ENCODE measurements around the gene DDAH1. TPM values are rescaled to one million over a fixed set of nuclear protein-coding genes. Genes with fewer than 3 reads are reported as not detected.
"Not testable (repeated sequence)": the region's sequence is repeated elsewhere in the genome, so short reads cannot be mapped to it uniquely, and the experiment has no call there.

The DDAH1 gene
- under 1 TPM; 0.16 to 0.48 (median 0.21) TPM for total RNA-seq

DNA sequence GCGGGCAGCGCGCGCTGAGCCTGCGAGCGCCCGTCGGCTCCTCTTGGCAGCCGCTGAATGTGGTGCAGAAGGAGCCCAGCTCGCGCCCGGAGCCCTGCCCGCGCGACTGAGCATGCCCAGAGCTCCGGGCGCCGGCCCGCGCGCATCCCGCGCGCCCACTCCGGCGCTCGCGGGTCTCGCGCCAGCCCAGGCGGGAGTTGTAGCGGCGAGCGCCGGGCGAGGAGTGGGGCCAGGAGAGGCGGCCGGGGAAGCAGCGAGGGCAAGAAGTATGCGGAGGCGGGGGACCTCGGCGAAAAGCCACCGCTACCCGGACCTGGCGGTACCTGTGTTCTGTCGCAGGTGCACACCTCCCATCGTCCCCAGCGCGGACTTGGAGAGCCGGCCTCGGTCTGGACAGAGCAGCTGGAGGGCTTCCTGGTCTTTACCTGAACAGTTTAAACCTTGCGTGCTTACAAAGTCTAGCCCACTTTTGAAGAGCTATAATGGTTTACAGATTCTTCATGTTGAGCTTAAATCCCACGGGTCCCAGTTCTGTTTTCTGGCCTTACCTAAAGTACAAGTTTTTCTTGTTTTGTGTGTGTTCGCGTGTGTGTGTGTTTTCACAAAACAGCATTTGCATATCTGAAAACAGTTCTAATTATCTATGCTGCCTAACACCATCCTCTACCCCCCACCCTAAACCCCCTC is at the start of gene DDAH1:
DDAH1 (minus strand) TSS at position 61 of the 687 bp plus-strand sequence. CDS start 114 bp downstream, outside the sequence.
- DNase-seq, result no peak

DNA sequence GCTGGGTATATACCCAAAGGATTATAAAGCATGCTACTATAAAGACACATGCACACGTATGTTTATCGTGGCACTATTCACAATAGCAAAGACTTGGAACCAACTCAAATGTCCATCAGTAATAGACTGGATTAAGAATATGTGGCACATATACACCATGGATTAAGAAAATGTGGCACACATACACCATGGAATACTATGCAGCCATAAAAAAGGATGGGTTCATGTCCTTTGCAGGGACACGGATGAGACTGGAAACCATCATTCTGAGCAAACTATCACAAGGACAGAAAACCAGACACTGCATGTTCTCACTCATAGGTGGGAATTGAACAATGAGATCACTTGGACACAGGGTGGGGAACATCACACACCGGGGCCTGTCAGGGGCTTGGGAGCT is 49.0 kb upstream of the DDAH1 start:
- H3K9me3 Mint-ChIP-seq; H3K4me1 Mint-ChIP-seq (ENCODE audit: low read depth); H3K4me3 Mint-ChIP-seq; H3K36me3 Mint-ChIP-seq (ENCODE audit: insufficient read depth); DNase-seq; H3K27me3 Mint-ChIP-seq (ENCODE audit: low read depth); ATAC-seq: not testable (repeated sequence)

More for the DNA sequence above, at the start of gene DDAH1:
- Mint-ChIP-seq H3K4me3 (peak within 1 kb of the TSS; percentile 58), H3K27me3 (ENCODE audit: low read depth) (peaks cover 56% of the 10 kb centered on the region), H3K9me3 (no peaks in the 10 kb centered on the region), H3K4me1 (ENCODE audit: low read depth) (peaks cover 9% of the 10 kb centered on the region), H3K36me3 (ENCODE audit: insufficient read depth) (no peaks in the 10 kb centered on the region)
- peak; percentile 57 to 66 for ATAC-seq

DNA sequence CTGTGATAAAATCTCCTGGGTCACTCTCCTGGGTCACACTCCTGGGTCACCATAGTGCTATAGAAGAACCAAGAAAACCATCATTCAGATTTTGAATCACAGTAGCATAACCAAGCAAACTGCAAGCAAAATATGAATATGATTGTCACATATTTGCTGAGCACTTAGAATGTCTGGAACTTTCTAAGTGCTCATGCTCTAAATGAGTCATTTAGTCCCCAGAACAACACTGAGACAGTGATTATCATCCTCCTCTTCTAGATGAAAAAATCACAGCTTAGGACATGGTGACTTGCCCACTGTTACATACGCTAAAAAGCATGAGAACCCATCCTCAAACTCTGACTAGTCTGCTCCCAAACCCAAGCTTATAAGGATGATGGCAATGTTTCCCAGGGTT is 39.5 kb upstream of the DDAH1 start:
- no peak overlapping the region for H3K4me3 Mint-ChIP-seq
- H3K27me3 Mint-ChIP-seq (ENCODE audit: low read depth), result peaks cover 21% of the 10 kb centered on the region
- no peak for ATAC-seq
- H3K4me1 Mint-ChIP-seq (ENCODE audit: low read depth), result no peaks in the 10 kb centered on the region
- DNase-seq, result no peak
- peaks cover 17% of the 10 kb centered on the region for H3K9me3 Mint-ChIP-seq
- H3K36me3 Mint-ChIP-seq (ENCODE audit: insufficient read depth), result no peaks in the 10 kb centered on the region

DNA sequence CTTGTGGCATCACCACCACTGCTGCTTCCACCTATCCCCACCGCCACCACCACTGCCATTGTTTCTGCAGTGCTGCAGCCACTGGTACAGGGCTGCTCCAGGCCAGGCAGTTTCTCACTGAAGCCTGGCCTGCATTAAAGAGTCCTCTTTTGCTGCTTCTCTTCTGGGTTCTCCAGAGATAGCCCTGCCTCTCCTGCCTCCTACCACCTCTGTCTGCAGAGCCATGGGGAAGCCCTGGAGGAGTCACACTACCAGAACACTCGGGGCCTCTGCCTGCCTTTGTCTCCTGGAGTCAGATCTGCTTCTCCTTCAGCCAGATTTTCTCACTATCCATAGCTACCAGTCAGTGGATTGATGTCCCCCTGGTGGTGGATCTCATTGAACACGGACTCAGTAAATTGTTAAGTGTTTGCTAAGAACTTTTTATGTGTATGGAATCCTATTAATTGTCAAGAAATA is 37.7 kb upstream of the DDAH1 start:
- peaks cover 20% of the 10 kb centered on the region for H3K27me3 Mint-ChIP-seq (ENCODE audit: low read depth)

DNA sequence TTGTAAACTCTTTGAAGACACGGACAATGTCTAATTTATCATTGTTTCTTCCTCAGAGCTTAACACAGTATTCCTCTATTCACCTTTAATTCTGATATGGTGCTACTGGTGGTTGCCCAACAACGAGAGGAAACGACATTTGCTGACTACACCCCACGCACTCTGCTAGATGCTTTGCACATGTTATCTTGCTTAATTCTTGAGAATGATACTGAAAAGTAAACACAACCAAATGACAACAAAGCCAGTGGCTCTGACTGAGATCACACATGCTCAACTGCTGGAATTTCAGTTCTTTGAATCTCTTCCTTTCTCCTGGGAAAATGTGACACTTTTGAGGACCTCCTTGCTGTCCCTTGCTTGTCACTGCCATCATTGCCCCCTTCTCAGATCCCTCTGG is 37.2 kb upstream of the DDAH1 start:
- H3K9me3 Mint-ChIP-seq, result peaks cover 17% of the 10 kb centered on the region
- H3K4me3 Mint-ChIP-seq, result no peak overlapping the region
- no peak for DNase-seq
- no peaks in the 10 kb centered on the region for H3K4me1 Mint-ChIP-seq (ENCODE audit: low read depth)
- H3K36me3 Mint-ChIP-seq (ENCODE audit: insufficient read depth), result no peaks in the 10 kb centered on the region
- H3K27me3 Mint-ChIP-seq (ENCODE audit: low read depth), result peaks cover 20% of the 10 kb centered on the region
- ATAC-seq, result no peak

More for the DNA sequence above, 37.7 kb upstream of the DDAH1 start:
- DNase-seq, result no peak
- no peak overlapping the region for H3K4me3 Mint-ChIP-seq
- peaks cover 17% of the 10 kb centered on the region for H3K9me3 Mint-ChIP-seq
- H3K36me3 Mint-ChIP-seq (ENCODE audit: insufficient read depth), result no peaks in the 10 kb centered on the region
- H3K4me1 Mint-ChIP-seq (ENCODE audit: low read depth), result no peaks in the 10 kb centered on the region
- ATAC-seq, result no peak

DNA sequence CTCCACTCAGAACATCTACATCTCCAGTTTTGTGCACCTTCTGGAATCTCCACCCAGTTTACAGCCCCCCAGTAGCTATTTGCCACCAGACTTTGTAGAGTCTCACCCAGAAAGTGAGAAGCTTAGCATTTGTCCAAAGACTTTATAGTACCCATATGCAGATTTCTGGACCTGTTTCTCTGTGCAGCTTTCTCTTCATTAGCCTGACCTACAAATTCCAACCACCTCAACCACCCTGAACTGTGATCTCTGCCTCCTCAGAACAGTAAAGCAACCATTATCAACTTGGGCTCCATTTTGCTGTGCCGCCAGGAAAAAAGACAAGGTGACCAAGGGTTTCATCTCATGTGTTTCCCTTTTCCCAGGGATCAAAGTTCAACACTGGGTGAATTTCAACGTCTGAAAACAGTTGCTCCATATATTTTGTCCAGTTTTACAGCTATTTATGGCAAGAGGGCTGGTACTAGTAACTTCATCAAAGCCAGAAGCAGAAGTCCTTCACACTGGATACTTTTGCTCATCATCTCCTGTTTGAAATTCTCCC is 36.5 kb upstream of the DDAH1 start:
- H3K4me3 Mint-ChIP-seq, result no peak overlapping the region
- ATAC-seq, result no peak
- peaks cover 16% of the 10 kb centered on the region for H3K27me3 Mint-ChIP-seq (ENCODE audit: low read depth)
- no peak for DNase-seq
- H3K4me1 Mint-ChIP-seq (ENCODE audit: low read depth), result no peaks in the 10 kb centered on the region
- H3K36me3 Mint-ChIP-seq (ENCODE audit: insufficient read depth), result no peaks in the 10 kb centered on the region
- H3K9me3 Mint-ChIP-seq, result peaks cover 17% of the 10 kb centered on the region

DNA sequence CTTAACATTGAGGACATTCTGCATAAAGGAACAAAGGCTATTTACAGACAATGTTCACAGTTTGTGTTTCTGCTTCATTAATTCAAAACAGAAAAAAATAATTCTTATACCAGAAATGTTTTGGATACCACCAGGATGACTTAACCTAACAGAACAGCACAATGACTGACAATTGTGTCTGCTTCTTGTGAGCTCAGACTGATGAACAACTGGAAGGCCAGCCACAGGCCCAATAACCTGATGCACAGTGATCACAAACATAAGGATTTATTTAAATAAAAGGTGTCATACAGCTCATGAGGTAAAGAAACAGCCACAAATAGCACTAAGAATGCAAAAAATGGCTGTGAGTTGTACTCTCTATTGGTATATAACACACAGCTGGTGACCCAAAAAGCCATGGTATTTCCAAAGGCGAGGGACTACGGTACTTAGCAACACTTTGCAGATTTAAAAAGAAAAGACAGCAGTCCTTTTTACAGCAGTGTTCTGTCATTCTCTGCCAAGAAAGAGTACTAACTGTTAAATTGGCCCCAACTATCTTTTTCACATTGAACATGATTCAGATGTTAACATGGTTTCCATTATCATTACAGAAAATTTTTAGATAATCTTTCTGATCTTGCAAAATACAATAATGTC is 32.1 kb upstream of the DDAH1 start:
- no peak for DNase-seq
- no peaks in the 10 kb centered on the region for H3K4me1 Mint-ChIP-seq (ENCODE audit: low read depth)
- H3K36me3 Mint-ChIP-seq (ENCODE audit: insufficient read depth), result no peaks in the 10 kb centered on the region
- peaks cover 8% of the 10 kb centered on the region for H3K27me3 Mint-ChIP-seq (ENCODE audit: low read depth)
- ATAC-seq, result no peak
- no peak overlapping the region for H3K4me3 Mint-ChIP-seq
- H3K9me3 Mint-ChIP-seq, result peaks cover 14% of the 10 kb centered on the region

DNA sequence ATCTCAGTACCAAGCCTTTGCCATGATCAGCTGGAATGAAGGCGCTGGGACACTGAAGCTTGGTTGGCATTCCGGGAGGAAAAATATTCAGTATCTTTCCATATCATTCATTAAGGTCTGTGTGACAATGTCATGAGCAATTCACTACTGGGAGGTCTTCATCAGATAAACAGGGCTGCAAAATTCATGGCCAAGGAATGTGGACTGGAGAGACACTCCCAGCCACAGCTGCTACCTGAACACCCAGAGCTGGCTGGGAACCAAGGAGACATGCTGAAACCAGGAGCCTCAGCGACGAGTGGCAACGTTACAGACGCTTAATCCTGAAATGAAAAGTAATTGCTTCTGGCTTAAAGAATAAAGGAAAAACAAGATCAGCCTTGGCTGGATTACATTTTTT is 30.6 kb upstream of the DDAH1 start:
- H3K4me3 Mint-ChIP-seq, result no peak overlapping the region
- peaks cover 4% of the 10 kb centered on the region for H3K9me3 Mint-ChIP-seq
- ATAC-seq (no peak), DNase-seq (no peak)
- H3K4me1 Mint-ChIP-seq (ENCODE audit: low read depth), result no peaks in the 10 kb centered on the region
- peaks cover 6% of the 10 kb centered on the region for H3K27me3 Mint-ChIP-seq (ENCODE audit: low read depth)
- no peaks in the 10 kb centered on the region for H3K36me3 Mint-ChIP-seq (ENCODE audit: insufficient read depth)

DNA sequence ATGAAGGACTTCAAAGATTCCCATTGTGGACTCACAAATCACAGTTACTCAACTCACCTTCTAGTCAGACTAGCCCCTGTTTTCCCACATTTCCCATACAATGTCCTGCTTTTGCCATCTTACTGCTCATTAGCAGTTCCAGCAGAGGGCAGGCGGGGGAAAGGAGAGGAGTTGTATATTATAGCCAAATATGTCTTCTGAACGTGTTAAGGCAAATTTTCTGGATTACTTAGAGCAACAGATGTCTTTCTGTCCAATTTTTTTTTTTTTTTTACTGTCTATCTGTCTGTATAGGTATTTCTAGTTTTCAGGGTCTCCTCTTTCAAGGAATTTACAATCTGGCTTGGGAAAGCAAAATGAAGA is 29.9 kb upstream of the DDAH1 start:
- no peaks in the 10 kb centered on the region for H3K9me3 Mint-ChIP-seq
- no peaks in the 10 kb centered on the region for H3K4me1 Mint-ChIP-seq (ENCODE audit: low read depth)
- no peak overlapping the region for H3K4me3 Mint-ChIP-seq
- ATAC-seq (no peak), DNase-seq (no peak)
- no peaks in the 10 kb centered on the region for H3K36me3 Mint-ChIP-seq (ENCODE audit: insufficient read depth)
- peaks cover 6% of the 10 kb centered on the region for H3K27me3 Mint-ChIP-seq (ENCODE audit: low read depth)

DNA sequence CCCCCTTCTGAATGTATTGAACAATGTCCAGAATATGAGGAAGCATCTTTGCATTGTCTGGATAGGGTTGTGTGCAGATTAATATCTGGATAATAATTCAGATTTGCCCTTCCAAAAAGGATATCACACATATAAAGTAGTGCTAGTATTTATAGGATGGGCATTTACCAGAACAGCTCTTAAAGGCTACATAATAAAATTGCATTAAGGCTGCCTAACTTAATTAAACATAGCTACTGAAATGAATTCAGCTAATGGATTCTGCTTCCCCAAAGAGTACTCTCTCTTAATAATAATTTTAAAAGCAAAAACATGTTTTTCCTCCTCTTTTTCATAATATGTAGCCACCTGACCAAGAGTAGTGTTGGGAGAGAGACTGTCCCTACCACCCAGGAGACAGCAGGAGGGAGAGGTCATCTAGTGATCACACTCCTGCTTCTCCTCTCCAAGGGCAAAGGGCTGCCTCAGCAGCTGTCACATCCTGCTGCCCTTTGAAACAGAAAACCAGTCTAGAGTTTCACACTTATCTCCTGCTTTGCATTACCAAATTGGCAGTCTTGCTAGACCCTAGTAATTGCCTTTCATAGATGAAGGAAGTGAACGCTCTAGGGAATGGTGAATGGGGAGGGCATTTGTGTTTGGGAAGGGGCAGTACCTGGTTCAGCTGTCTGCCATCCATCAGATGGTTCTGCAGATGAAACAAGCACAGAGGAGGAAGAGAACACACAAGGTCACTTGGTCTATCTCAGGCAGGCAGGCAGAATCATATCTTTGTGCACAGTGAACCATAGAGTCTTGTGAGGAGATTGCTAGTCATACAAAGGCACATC is 29.3 kb upstream of the DDAH1 start:
- H3K36me3 Mint-ChIP-seq (ENCODE audit: insufficient read depth), result no peaks in the 10 kb centered on the region
- no peaks in the 10 kb centered on the region for H3K9me3 Mint-ChIP-seq
- H3K27me3 Mint-ChIP-seq (ENCODE audit: low read depth), result peaks cover 6% of the 10 kb centered on the region
- DNase-seq (no peak), ATAC-seq (no peak)
- no peak overlapping the region for H3K4me3 Mint-ChIP-seq
- no peaks in the 10 kb centered on the region for H3K4me1 Mint-ChIP-seq (ENCODE audit: low read depth)

DNA sequence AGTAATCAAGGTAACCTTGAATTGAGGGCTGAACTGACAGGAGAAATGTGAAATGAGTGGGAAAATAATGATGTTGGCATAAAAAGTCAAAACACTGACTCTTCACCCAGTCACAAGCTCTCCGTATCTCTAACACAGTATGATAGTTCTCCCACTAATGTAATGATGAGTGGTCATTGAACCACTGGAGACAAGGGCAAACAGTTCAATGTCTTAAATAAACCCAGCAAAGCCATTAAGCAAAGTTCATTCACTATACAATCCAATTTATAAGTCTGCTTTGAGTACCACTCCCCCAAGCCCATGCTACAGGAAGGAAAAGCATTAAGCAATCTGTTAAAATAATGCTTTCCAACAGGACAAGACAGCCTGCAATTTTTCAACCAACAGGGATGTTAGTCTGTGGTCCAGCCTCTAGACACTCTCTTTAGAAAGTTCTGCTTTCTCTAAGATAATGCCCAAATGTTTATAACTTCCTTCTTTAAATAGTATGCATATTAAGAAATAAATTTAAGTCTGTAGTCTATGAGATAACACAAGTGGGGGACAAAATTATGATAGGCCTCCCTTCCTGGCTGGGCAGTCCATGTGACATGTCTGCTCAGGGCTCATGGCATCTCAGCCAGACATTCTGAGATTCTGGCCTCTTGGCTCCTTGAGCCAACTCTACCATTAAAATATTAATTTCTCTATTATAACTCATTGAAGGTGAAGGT is 25.5 kb upstream of the DDAH1 start:
- Mint-ChIP-seq H3K36me3 (ENCODE audit: insufficient read depth) (no peaks in the 10 kb centered on the region), H3K4me1 (ENCODE audit: low read depth) (no peaks in the 10 kb centered on the region), H3K27me3 (ENCODE audit: low read depth) (peaks cover 6% of the 10 kb centered on the region), H3K4me3 (no peak overlapping the region), H3K9me3 (no peaks in the 10 kb centered on the region)
- ATAC-seq (no peak), DNase-seq (no peak)

DNA sequence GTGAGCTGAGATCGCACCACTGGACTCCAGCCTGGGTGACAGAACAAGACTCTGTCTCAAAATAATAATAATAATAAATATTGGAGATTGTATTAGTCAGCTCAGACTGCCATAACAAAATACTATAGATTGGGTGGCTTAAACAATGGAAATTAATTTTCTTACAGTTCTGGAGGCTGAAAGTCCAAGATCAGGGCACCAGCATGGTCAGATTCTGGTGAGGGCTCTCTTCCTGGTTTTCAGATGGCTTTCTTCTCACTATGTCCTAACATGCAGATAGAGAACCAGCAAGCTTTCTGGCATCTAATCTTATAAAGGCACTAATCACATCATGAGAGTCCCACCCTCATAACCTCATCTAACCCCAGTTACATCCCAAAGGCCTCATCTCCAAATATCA is 23.2 kb upstream of the DDAH1 start:
- no peak for DNase-seq
- H3K4me3 Mint-ChIP-seq, result no peak overlapping the region
- no peaks in the 10 kb centered on the region for H3K36me3 Mint-ChIP-seq (ENCODE audit: insufficient read depth)
- no peak for ATAC-seq
- no peaks in the 10 kb centered on the region for H3K9me3 Mint-ChIP-seq
- no peaks in the 10 kb centered on the region for H3K4me1 Mint-ChIP-seq (ENCODE audit: low read depth)
- H3K27me3 Mint-ChIP-seq (ENCODE audit: low read depth), result peaks cover 2% of the 10 kb centered on the region

DNA sequence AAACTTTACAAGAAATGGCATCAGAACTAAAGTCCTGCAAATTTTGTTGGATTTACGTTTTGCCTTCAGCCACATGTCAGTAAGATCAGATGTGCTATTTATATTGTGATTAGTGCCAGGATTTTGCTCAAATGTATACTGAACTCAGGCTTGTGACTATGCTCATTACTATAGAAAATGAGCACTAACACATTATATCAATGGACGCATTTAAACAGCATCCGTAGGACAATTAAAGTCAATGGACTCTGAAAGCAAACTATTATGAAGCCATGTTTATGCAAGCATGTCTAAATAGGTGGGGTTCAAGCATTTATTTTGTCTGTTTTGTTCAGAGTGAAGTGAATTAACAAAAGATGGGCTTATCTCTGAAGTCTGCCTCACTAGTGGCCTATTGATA is 20.6 kb upstream of the DDAH1 start:
- Mint-ChIP-seq H3K4me1 (ENCODE audit: low read depth) (no peaks in the 10 kb centered on the region), H3K36me3 (ENCODE audit: insufficient read depth) (no peaks in the 10 kb centered on the region), H3K9me3 (no peaks in the 10 kb centered on the region)

DNA sequence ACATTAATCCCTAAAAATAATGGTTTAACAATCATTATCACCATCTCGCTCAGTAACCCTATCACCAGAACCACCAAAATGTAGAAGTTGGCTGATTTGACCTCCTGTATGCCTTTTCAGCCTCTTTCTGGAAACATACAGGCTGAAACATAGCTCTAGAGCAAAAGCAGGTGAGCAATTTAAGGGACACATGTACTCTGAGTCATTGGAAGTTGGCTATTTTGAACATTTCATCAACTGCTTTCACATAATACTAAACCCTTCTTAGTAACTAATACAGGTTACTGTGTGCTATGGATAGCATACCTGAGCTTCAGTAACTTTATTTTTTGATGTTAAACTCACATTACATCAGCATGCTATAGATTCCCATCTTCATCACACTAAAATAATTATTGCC is 19.8 kb upstream of the DDAH1 start:
- peaks cover 6% of the 10 kb centered on the region for H3K27me3 Mint-ChIP-seq (ENCODE audit: low read depth)
- H3K4me3 Mint-ChIP-seq, result no peak overlapping the region
- H3K36me3 Mint-ChIP-seq (ENCODE audit: insufficient read depth), result no peaks in the 10 kb centered on the region
- ATAC-seq (no peak), DNase-seq (no peak)
- H3K9me3 Mint-ChIP-seq, result no peaks in the 10 kb centered on the region
- no peaks in the 10 kb centered on the region for H3K4me1 Mint-ChIP-seq (ENCODE audit: low read depth)

More for the DNA sequence above, 20.6 kb upstream of the DDAH1 start:
- no peak for DNase-seq
- ATAC-seq, result no peak
- Mint-ChIP-seq H3K4me3 (no peak overlapping the region), H3K27me3 (ENCODE audit: low read depth) (peaks cover 6% of the 10 kb centered on the region)

All from activated T-cell treated with anti-CD3 and anti-CD28 coated beads, Interleukin-2, amount 50 U/mL, for 4 hours (primary cell).